Fibroblast of skin of back (primary cell): Measurements from ENCODE around the gene TBCEL.

ENCODE experiments used
- DNase-seq: peaks from one replicate; pipeline ENCODE4 v3.0.0-alpha.2; 2013

Gene TBCEL

GRCh38 chr11:121067026-121067425 is 43.1 kb downstream of the TBCEL start:
- no peak for DNase-seq

DNA sequence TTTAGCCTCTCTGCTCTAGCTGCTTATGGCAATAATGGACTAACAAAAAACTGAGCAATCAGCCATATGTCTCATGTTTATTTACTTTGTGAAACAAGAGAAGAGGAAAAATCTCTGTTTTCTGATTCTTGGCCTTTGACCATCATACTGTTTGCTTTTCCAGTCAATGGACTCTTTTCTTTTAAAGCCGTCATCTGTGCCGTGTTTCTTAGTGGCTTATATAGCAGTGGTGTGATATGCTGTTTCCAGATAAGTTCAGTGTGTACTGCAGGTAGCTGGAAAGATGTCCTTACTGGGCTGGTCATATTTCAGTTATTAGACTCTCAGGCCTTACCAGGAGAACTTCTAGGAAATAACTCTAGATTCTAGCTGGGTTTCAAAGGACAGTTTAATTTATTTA is 43.6 kb downstream of the TBCEL start:
- no peak for DNase-seq

DNA sequence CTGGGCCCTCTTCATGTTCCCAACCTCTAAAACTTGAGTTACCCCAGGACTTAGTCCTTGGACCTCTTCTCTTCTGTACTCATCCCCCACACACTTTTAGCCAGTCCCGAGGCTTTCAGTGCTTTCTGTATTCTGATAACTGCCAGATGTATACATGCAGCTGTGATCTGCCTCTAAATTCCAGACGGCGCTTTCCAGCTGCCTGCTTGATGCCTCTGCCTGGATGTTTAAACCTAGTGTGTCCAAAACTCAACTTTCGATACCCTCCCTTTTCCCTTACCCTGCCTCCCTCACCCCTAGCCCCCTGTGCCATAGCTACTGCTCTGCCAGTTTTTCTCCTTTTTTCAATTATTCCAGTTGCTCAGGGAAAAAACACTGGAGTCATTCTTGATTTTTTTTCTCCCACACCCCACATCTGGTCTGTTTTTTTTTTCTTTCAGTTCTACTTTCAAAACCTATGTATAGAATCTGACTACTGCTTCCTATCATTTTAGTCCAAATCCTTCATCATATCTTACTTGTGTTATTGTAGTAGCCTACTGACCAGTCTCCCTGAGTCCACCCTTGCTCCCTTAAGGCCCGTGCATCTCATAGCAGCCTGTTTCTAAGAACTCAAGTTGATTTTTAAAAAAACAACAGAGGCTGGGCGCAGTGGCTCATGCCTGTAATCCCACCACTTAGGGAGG is 44.2 kb downstream of the TBCEL start:
- DNase-seq, result no peak

DNA sequence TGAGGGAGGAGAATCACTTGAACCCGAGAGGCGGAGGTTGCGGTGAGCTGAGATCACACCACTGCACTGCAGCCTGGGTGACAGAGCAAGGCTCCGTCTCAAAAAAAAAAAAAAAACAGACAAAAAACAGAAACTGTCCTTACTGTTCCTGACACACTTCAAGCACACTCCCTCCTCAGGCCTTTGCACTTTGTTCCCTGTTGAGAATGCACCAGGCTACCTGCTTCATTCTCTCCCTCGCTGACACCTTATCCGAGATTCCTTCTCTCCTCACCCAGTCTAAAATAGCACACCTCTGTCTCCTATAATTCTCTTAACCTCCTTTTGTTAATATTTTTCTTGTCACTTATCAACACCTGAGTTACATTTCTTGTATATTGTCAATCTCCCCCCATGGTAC is 44.9 kb downstream of the TBCEL start:
- no peak for DNase-seq

- DNase-seq, result no peak
Measured at GRCh38 chr11:121070951-121071845, 47.3 kb downstream of the TBCEL start.

GRCh38 chr11:121071846-121072450 is 48.0 kb downstream of the TBCEL start:
- no peak for DNase-seq

DNA sequence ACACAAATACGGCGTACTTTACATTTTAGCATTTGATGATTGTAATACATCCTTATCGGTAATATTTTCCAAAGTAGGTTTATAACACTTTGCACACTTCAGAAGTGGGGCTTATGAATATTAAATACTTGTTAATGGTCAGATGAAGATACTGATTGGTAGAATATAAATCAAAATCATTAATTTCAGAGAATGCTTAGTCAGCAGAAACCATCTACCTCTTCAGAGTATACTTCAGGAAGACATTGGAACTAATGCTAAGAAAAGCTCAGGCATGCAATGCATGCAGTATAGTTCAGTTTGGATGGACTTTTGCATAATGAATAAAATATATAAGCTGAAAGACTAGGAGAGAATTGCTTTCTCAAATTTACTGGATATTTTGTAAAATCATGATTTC is 57.4 kb downstream of the TBCEL start:
- no peak for DNase-seq

- DNase-seq, result no peak
Measured at GRCh38 chr11:121082219-121082618, 58.3 kb downstream of the TBCEL start.

- DNase-seq, result peak; percentile 16
Measured at GRCh38 chr11:121082670-121083069, 58.8 kb downstream of the TBCEL start.

DNA sequence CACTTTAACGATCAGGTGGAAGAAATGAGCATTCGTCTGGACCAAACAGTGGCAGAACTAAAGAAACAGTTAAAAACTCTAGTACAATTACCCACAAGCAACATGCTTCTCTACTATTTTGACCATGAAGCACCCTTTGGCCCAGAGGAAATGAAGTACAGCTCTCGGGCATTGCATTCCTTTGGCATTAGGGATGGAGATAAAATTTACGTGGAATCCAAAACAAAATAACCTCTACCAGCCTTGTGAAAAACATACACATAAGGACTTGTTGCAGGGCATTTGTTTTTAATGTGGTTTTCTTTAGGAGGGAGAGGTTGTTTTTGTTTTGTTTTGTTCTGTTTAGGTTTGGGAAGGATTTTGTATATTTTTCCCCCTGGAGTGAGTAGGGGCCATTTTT is 63.0 kb downstream of the TBCEL start:
- DNase-seq, result peak; percentile 51

- DNase-seq, result no peak
Measured at GRCh38 chr11:121089566-121089965, 65.7 kb downstream of the TBCEL start.

DNA sequence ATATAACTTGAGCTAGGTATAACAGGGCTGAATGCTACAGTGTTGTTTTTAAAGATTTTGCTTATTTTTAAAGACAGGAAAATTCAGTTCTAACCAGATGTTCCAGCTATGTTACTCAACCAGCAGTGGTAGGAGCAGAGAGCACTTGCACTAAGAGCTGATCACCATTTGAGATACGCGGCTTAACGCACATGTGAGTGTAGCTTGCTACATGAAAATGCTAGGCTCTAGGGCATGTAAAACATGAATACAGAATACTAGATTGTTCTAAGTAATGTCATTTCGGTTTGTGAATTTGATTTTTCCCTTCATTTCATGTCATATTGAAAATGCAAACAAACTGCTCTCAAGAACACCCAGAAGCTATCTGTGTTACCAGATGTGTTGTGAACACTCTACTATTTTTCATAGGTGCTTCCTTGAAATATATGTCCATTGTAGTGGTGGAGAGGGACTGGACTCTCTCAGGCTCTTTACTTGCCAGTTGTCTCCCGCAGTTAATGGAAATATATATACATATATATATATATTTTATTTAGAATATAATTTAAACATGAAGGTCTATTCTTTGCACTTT is 66.3 kb downstream of the TBCEL start:
- DNase-seq, result no peak

DNA sequence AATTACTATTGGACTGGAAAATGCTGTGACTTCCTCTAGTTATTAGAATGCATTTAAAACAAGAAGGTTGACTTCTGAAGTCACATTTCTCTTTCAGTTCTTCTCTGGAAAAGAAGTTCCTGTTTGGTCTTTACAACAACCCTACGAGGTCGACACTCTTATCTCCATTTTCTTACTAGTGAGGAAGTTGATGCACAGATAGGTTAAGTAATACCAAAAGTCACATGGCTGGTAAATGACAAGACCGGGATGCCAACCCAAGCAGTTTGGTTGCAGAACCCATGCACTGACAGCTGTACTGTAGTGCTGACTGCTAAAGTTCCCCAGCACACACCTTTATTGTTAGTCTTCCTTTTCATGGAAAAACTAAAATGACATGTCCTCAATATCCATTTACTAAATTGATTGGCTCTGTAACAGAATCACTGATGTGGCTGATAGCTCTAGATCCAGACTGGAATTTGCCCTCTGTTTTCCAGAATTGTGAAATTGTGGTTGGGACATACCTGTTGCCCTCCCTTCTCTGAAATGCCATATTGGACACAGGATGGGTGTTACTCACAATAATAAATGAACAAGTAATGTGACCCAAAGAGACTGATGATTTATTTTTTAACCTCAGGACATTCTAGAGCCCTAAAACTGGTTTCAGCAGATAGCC is 67.7 kb downstream of the TBCEL start:
- DNase-seq, result no peak

- DNase-seq, result no peak
Measured at GRCh38 chr11:121095561-121095960, 71.7 kb downstream of the TBCEL start.

DNA sequence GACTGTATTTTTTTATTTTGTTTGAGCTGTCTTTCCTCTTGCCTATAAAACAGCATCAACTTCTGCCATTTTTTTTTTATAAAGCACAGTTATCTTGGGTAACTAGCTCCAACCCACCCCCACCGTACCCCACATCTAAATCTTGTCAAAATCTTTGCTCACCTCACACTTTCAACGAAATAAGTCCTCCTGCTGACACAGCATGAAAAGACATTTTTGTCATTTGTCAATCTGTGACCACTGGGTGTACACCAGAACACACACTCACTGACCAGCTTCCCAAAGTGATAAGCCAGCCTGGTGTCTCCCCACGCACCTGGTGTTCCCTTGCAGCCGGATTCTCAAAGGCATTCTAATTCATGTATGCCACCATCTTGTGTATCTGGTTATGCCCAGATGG is 75.5 kb downstream of the TBCEL start:
- DNase-seq, result no peak

- DNase-seq, result peak; percentile 28
Measured at GRCh38 chr11:121099885-121100284, 76.0 kb downstream of the TBCEL start.

DNA sequence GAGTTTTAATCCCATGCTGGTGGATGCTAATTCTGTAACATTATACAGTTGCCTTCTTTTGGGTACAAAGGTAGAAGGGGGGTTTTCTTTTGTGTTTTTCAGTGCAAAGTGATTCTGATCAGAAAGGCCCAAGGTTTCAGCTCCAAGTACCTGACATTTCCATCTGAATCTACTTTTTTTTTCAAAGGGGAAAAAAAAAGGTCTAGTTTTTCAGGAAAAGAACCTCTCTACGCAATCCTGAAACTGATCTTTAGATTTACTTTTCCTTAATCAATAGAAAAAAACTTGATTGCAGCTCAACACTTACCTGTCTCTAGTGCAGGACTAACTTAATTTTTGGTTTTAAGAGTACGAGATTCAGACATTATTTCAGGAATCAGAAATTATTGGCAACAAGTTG is 77.0 kb downstream of the TBCEL start, which contains the start of gene TECTA:
Gene TECTA (plus strand): TSS at position 301 of the 400 bp plus-strand sequence. CDS start 1,423 bp downstream, outside the sequence.
- DNase-seq, result no peak

DNA sequence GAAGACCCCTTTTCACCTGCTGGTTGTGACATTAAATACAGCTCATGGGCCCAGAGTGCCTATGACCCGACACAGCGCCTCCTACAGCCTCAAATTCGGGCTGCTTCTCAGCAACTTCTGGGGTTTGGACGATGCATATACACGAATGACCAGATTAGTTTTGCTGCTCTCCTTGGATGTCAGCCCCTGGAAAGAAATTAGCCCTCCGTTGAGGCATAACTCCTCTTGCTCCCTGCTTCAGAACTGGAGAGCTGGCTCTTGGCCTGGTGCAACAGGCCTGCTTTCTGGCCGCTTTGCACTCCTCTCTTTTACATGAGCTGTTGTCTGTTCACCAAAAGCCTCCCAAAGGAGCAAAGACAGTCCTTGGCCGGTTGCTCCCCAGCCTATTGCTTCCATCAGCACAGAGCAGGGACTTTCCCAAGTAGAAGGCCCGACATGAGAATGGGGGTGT is 80.4 kb downstream of the TBCEL start:
- no peak for DNase-seq

DNA sequence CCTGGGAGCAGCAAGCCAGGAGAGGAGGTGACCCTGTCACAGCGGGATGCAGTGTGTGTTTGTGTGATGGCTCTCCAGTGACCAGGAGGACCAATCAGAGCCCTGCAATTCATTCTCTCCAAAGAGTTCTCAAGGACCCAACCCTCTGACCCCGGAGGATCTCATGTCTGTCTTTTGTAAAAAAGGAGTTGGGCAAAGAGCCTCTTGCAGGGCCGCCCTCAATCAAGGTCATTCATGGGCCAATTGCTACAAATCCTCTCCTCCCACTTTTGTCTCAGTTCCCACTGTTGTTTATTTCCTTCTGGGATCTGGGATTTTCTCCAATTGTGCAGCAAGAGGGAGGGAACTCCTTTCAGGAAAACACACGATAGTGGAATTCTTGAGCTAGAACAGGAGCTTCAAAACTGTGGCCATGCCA is 81.2 kb downstream of the TBCEL start:
- no peak for DNase-seq

- DNase-seq, result no peak
Measured at GRCh38 chr11:121105481-121106195, 81.7 kb downstream of the TBCEL start.

- DNase-seq, result no peak
Measured at GRCh38 chr11:121106812-121107211, 82.9 kb downstream of the TBCEL start.

DNA sequence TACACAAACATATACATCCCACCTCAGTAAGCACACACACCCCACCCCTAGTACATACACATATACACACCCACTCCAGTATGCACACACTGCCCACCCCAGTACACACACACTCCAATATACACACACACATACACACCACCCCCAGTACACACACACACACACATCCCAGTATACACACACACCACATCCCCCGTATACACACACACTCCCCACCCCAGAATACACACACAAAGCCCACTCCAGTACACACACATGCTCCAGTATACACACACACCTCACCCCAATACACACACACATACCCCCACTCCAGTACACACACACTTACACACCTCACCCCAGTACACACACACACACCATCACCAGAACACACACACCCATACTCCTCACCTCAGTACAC is 84.5 kb downstream of the TBCEL start:
- no peak for DNase-seq
